ENCODE measurements around the gene CLTC. TPM values are rescaled to one million over a fixed set of nuclear protein-coding genes. Genes with fewer than 3 reads are reported as not detected.

CLTC gene
- total and polyA plus RNA-seq, 10 donors = 47.8 to 289 (median 236) TPM

DNA sequence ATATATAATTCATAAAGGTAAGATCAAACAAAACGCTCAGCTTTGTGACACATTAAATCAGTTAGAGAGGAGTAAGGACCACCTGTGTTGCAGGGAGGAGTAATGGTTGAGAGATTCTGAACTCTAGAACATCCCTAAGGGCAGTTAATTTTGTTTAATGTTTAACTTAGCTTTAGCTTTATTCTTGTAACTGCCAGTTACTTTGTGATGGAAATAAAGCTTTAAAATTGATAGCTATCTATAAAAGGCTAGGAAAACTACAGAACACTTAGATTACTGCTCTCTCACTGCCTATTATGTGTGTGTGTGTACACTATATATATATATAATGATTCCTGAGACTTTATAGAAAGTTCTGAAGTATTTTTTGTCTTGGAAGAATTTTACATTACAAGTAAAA lies 49.7 kb downstream of the CLTC start:
- DNase-seq = no peak
- WGBS, 5 donors = 46 to 54% (median 51%) methylated on average over 1 of the region's 1 CpG
- intact Hi-C loops (cut with DNase I; ENCODE audit: low total_unique reads) = no loop called here
- Histone ChIP-seq H3K9me3 (no peaks in the 10 kb centered on the region), H3K4me1 (peaks cover 6 to 64% (median 30%) of the 10 kb centered on the region in 6 donors), H3K27me3 (replicated peaks in 1 of 7) (no peaks in the 10 kb centered on the region), H3K4me3 (no peak overlapping the region), H3K36me3 (peaks cover 3 to 99% (median 70%) of the 10 kb centered on the region in 6 donors), H3K27ac (peak overlapping the region in 7 of 8 donors; percentile 23 to 68 (median 58))
- TF ChIP-seq POLR2A (IDR thresholded peaks at IDR 0.05) (no peak), POLR2AphosphoS5 (IDR thresholded peaks at IDR 0.05) (no peak)
- TF ChIP-seq, protein P1, sequence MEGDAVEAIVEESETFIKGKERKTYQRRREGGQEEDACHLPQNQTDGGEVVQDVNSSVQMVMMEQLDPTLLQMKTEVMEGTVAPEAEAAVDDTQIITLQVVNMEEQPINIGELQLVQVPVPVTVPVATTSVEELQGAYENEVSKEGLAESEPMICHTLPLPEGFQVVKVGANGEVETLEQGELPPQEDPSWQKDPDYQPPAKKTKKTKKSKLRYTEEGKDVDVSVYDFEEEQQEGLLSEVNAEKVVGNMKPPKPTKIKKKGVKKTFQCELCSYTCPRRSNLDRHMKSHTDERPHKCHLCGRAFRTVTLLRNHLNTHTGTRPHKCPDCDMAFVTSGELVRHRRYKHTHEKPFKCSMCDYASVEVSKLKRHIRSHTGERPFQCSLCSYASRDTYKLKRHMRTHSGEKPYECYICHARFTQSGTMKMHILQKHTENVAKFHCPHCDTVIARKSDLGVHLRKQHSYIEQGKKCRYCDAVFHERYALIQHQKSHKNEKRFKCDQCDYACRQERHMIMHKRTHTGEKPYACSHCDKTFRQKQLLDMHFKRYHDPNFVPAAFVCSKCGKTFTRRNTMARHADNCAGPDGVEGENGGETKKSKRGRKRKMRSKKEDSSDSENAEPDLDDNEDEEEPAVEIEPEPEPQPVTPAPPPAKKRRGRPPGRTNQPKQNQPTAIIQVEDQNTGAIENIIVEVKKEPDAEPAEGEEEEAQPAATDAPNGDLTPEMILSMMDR (IDR thresholded peaks at IDR 0.05 in 8 of 11, conservative IDR thresholded peaks at IDR 0.05 in 3 of 11) = no peak

DNA sequence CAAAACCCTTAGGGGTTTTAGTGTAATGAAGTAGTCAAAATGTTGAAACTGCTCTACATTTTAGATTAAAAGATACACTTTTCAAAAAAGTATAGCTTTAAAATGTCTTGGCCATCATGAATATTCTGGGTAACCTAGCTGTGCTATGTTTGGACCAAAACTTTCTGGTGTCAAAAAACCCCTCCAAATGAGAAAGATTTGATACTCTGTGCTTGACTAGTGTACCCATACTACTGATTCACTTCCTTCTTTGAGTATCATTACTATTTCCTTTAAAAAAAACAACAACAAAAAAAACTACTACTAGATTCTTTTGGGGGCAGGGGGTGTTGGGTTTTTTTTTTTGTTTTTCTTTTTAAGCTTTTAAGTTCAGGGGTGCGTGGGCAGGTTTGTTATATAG lies 50.2 kb downstream of the CLTC start:
- Histone ChIP-seq H3K36me3 (peaks cover 3 to 99% (median 69%) of the 10 kb centered on the region in 6 donors), H3K4me3 (no peak overlapping the region), H3K9me3 (no peaks in the 10 kb centered on the region), H3K27me3 (replicated peaks in 1 of 7) (no peaks in the 10 kb centered on the region), H3K27ac (peak overlapping the region in 5 of 8 donors; percentile 23 to 68 (median 44)), H3K4me1 (peaks cover 6 to 70% (median 35%) of the 10 kb centered on the region in 6 donors)
- intact Hi-C loops (cut with DNase I; ENCODE audit: low total_unique reads) = no loop called here
- TF ChIP-seq, protein P1 (IDR thresholded peaks at IDR 0.05 in 8 of 11, conservative IDR thresholded peaks at IDR 0.05 in 3 of 11) = no peak
- TF ChIP-seq POLR2AphosphoS5 (IDR thresholded peaks at IDR 0.05) (no peak), POLR2A (IDR thresholded peaks at IDR 0.05) (no peak)
- 85 to 100% (median 97%) methylated on average over 1 of the region's 1 CpG for WGBS, 5 donors
- no peak for DNase-seq

DNA sequence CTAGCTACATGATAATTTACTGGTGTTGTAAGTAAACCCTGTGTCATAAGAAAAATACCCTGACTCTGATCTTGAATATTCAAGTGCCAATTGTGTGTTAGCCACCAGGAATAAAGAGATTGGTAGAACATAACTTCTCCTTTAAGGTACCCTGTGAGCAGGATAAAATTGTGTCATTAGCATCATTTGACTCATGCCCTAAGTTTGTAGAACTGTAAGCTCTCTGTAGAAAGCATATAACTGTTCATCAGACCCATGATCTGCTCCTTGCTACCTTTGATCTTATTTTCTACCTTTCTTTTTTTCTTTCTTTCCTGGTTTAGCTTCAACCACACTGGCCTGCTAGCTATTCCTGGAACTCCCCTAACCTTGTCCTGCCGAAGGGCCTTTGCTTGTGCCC lies 51.7 kb downstream of the CLTC start:
- WGBS, 5 donors = 79 to 90% (median 89%) methylated on average over 1 of the region's 1 CpG
- intact Hi-C loops (cut with DNase I; ENCODE audit: low total_unique reads) = no loop called here

DNA sequence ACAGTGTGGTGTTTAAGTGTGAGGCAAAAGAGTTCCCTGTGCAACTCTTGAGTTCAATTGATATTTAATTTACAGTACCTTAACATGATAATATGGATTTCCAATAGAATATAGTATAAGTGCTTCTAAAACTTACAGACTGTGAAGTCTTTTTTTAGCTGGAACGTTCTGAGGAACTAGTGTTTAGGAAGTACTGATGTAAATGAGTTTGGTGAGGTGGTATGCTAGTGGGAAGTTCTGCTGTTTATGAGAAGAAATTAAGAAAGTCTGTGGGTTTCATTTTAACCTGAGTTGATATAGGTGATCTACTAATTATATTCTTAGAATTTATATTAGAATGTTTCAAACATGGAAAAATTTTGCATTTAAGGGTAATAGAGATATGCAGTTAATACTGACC lies 55.5 kb downstream of the CLTC start:
- H3K9me3 ChIP-seq = no peaks in the 10 kb centered on the region
- peak overlapping the region in 6 of 8 donors; percentile 22 to 46 (median 36) for H3K27ac ChIP-seq
- peaks cover 0 to 57% (median 18%) of the 10 kb centered on the region in 6 donors for H3K4me1 ChIP-seq
- no peak for TF ChIP-seq POLR2A (IDR thresholded peaks at IDR 0.05)
- intact Hi-C loops (cut with DNase I; ENCODE audit: low total_unique reads) = no loop called here
- 21 to 40% (median 33%) methylated on average over 1 of the region's 1 CpG for WGBS, 5 donors
- no peak overlapping the region for H3K4me3 ChIP-seq
- H3K36me3 ChIP-seq = peaks cover 3 to 99% (median 83%) of the 10 kb centered on the region in 6 donors
- no peak for DNase-seq
- no peaks in the 10 kb centered on the region for H3K27me3 ChIP-seq (replicated peaks in 1 of 7)

More for the DNA sequence above, 51.7 kb downstream of the CLTC start:
- DNase-seq = no peak
- H3K4me3 ChIP-seq = no peak overlapping the region
- H3K9me3 ChIP-seq = no peaks in the 10 kb centered on the region
- peaks cover 0 to 99% (median 68%) of the 10 kb centered on the region in 6 donors for H3K36me3 ChIP-seq
- H3K27me3 ChIP-seq (replicated peaks in 1 of 7) = no peaks in the 10 kb centered on the region
- H3K27ac ChIP-seq = peak overlapping the region in 3 of 8 donors; percentile 26 to 68 (median 68)
- TF ChIP-seq POLR2AphosphoS5 (IDR thresholded peaks at IDR 0.05) = no peak
- no peak for TF ChIP-seq POLR2A (IDR thresholded peaks at IDR 0.05)
- H3K4me1 ChIP-seq = peaks cover 6 to 84% (median 43%) of the 10 kb centered on the region in 6 donors

DNA sequence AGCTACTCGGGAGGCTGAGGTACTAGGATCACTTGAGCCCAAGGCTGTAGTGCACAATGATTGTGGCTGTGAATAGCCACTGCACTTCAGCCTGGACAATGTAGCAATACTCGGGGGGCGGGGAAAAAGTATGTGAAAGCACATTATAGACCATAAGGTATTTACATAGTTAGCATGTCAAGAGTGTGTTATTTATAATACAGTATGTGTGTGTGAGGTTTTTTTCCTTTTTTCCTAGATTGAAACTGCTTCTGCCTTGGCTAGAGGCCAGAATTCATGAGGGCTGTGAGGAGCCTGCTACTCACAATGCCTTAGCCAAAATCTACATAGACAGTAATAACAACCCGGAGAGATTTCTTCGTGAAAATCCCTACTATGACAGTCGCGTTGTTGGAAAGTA lies 57.0 kb downstream of the CLTC start:
- Histone ChIP-seq H3K27me3 (replicated peaks in 1 of 7) (no peaks in the 10 kb centered on the region), H3K36me3 (peaks cover 5 to 99% (median 86%) of the 10 kb centered on the region in 6 donors), H3K9me3 (no peaks in the 10 kb centered on the region), H3K4me1 (peaks cover 0 to 42% (median 16%) of the 10 kb centered on the region in 6 donors), H3K4me3 (no peak overlapping the region), H3K27ac (no peak overlapping the region)
- no peak for DNase-seq
- WGBS, 5 donors = 93 to 96% (median 95%) methylated on average over 7 of the region's 7 CpGs
- intact Hi-C loops (cut with DNase I; ENCODE audit: low total_unique reads) = no loop called here
- TF ChIP-seq, protein P1 (IDR thresholded peaks at IDR 0.05 in 8 of 11, conservative IDR thresholded peaks at IDR 0.05 in 3 of 11) = no peak
- TF ChIP-seq POLR2AphosphoS5 (IDR thresholded peaks at IDR 0.05) (no peak), POLR2A (IDR thresholded peaks at IDR 0.05) (no peak)

All from spleen (tissue), 11 donors.